NB4 (cell line): Measurements from ENCODE around the gene SEMA3C.

Experiments
- CTCF ChIP-seq: IDR thresholded peaks from one replicate; pipeline ENCODE4 v1.5.1; 2012; ENCODE audit warnings: low read depth, low read length
- MAX ChIP-seq: IDR thresholded peaks from 2 replicates; pipeline ENCODE4 v1.6.1; 2011; ENCODE audit warnings: low read depth, low read length

- TF ChIP-seq CTCF (no peak), MAX (no peak)
Observed at GRCh38 chr7:80719261-80719660, 199.6 kb downstream of the SEMA3C start.
